Upper lobe of left lung (tissue), 4 donors: Measurements from ENCODE around the gene KIRREL1.

Experiments used
- POLR2A ChIP-seq, 4 donors: fragments of 450-650 bp; IDR thresholded peaks; one replicate each; pipeline ENCODE4 v1.5.1; 2016 to 2017; ENCODE audit warnings: antibody characterized with exemption in 4 of 4, mild to moderate bottlenecking in 2 of 4
- TF ChIP-seq, protein P1 (sequence below), 6 experiments: fragments of 450-650 bp in 4 of 6; fragments of 200-600 bp in 2 of 6; sonication (generic) in 2 of 6; IDR thresholded peaks; one replicate each; pipeline ENCODE4 v1.5.1; 2016 to 2019; ENCODE audit warnings: antibody characterized with exemption in 6 of 6

DNA sequence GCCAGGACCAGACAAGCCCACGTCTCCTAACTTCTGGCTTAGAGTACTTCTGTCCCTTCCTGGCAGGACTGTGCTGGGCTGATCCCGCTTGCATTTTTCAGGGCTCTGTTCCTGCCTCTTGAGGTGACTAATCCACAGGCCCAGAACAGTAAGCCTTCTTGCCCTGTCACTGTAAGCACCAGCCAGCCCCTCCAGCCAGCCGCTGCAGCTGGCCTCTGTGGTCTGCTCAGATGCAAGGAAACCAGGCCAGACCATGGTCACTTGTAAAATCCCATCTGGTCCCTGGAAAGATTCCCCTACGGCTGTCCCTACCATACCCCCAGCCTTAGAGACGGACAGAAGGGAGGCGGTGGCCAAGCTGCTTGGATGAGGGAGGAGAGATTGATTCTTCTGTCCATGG, 74.2 kb downstream of the KIRREL1 start:
- TF ChIP-seq, protein P1, sequence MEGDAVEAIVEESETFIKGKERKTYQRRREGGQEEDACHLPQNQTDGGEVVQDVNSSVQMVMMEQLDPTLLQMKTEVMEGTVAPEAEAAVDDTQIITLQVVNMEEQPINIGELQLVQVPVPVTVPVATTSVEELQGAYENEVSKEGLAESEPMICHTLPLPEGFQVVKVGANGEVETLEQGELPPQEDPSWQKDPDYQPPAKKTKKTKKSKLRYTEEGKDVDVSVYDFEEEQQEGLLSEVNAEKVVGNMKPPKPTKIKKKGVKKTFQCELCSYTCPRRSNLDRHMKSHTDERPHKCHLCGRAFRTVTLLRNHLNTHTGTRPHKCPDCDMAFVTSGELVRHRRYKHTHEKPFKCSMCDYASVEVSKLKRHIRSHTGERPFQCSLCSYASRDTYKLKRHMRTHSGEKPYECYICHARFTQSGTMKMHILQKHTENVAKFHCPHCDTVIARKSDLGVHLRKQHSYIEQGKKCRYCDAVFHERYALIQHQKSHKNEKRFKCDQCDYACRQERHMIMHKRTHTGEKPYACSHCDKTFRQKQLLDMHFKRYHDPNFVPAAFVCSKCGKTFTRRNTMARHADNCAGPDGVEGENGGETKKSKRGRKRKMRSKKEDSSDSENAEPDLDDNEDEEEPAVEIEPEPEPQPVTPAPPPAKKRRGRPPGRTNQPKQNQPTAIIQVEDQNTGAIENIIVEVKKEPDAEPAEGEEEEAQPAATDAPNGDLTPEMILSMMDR (IDR thresholded peaks at IDR 0.05) = no peak
- no peak for TF ChIP-seq POLR2A (IDR thresholded peaks at IDR 0.05)
